ENCODE data around the gene TFPI. TPM values are rescaled to one million over a fixed set of nuclear protein-coding genes. Genes with fewer than 3 reads are reported as not detected.

Gene TFPI
- total and polyA plus RNA-seq, 2 donors (not counting 1 experiment from before 2014, with no cell fraction given) = not detected

- no peaks in the 10 kb centered on the region for H3K4me1 Mint-ChIP-seq
- H3K27ac ChIP-seq (ENCODE audit: low read length in 2 of 2) = no peak overlapping the region
- CTCF ChIA-PET = no interaction called here
- H3K9me3 Mint-ChIP-seq (ENCODE audit: insufficient read depth) = no peaks in the 10 kb centered on the region
- no peak overlapping the region for H3K27ac Mint-ChIP-seq
- DNase-seq (no peak), ATAC-seq (ENCODE audit: low read depth) (no peak)
- TF ChIP-seq CTCF (IDR thresholded peaks at IDR 0.05) (no peak), EZH2 (IDR thresholded peaks at IDR 0.05; ENCODE audit: borderline replicate concordance, insufficient read depth, low read depth, low read length, poor library complexity, severe bottlenecking) (no peak)
- no peaks in the 10 kb centered on the region for H4K20me1 ChIP-seq (ENCODE audit: control insufficient read depth, insufficient read depth, low read length, poor library complexity, severe bottlenecking)
- no peaks in the 10 kb centered on the region for H3K27me3 Mint-ChIP-seq
- H3K4me2 ChIP-seq (replicated peaks; ENCODE audit: low read depth, low read length, poor library complexity, severe bottlenecking) = no peak overlapping the region
- H3K4me3 Mint-ChIP-seq = no peak overlapping the region
- 100% methylated on average over 3 of the region's 3 CpGs for WGBS (ENCODE audit: insufficient coverage)
- no peaks in the 10 kb centered on the region for H3K9me3 ChIP-seq (ENCODE audit: control extremely low read depth in 1 of 3, control insufficient read depth in 2 of 3, insufficient read depth in 1 of 3, low read length in 2 of 3)
- H3K27me3 ChIP-seq (replicated peaks in 1 of 4; ENCODE audit: control extremely low read depth in 1 of 4, control insufficient read depth in 3 of 4, insufficient read depth in 4 of 4, low read length in 3 of 4) = no peaks in the 10 kb centered on the region
- H3K79me2 ChIP-seq (ENCODE audit: control insufficient read depth, insufficient read depth, low read length) = no peaks in the 10 kb centered on the region
- POLR2A ChIA-PET = no interaction called here
- H3K4me3 ChIP-seq (ENCODE audit: control extremely low read depth in 1 of 5, extremely low read depth in 1 of 5, insufficient read depth in 1 of 5, low read depth in 2 of 5, low read length in 4 of 5) = no peak overlapping the region
- intact Hi-C loops (cut with micrococcal nuclease) = no loop called here
- H2AFZ ChIP-seq (ENCODE audit: insufficient read depth, low read depth, low read length, poor library complexity, severe bottlenecking) = no peak overlapping the region
- no peak overlapping the region for H3K9ac ChIP-seq (ENCODE audit: low read length)
- no peaks in the 10 kb centered on the region for H3K36me3 ChIP-seq (replicated peaks in 1 of 2; ENCODE audit: control extremely low read depth in 1 of 2, control insufficient read depth in 1 of 2, extremely low read depth in 1 of 2, insufficient read depth in 2 of 2, low read length in 1 of 2)
- no peaks in the 10 kb centered on the region for H3K4me1 ChIP-seq (ENCODE audit: control insufficient read depth in 2 of 2, insufficient read depth in 2 of 2, low read length in 2 of 2)
These were observed 132.7 kb downstream of the TFPI start for GRCh38 chr2:187421519-187421918.

- TF ChIP-seq EZH2 (IDR thresholded peaks at IDR 0.05; ENCODE audit: borderline replicate concordance, insufficient read depth, low read depth, low read length, poor library complexity, severe bottlenecking) (no peak), CTCF (IDR thresholded peaks at IDR 0.05) (no peak)
- Histone ChIP-seq H3K79me2 (ENCODE audit: control insufficient read depth, insufficient read depth, low read length) (no peaks in the 10 kb centered on the region), H4K20me1 (ENCODE audit: control insufficient read depth, insufficient read depth, low read length, poor library complexity, severe bottlenecking) (no peaks in the 10 kb centered on the region), H3K4me3 (ENCODE audit: control extremely low read depth in 1 of 5, extremely low read depth in 1 of 5, insufficient read depth in 1 of 5, low read depth in 2 of 5, low read length in 4 of 5) (no peak overlapping the region), H3K36me3 (replicated peaks in 1 of 2; ENCODE audit: control extremely low read depth in 1 of 2, control insufficient read depth in 1 of 2, extremely low read depth in 1 of 2, insufficient read depth in 2 of 2, low read length in 1 of 2) (no peaks in the 10 kb centered on the region), H3K9ac (ENCODE audit: low read length) (no peak overlapping the region), H3K4me2 (replicated peaks; ENCODE audit: low read depth, low read length, poor library complexity, severe bottlenecking) (no peak overlapping the region), H3K9me3 (ENCODE audit: control extremely low read depth in 1 of 3, control insufficient read depth in 2 of 3, insufficient read depth in 1 of 3, low read length in 2 of 3) (no peaks in the 10 kb centered on the region), H3K27ac (ENCODE audit: low read length in 2 of 2) (no peak overlapping the region), H3K4me1 (ENCODE audit: control insufficient read depth in 2 of 2, insufficient read depth in 2 of 2, low read length in 2 of 2) (no peaks in the 10 kb centered on the region), H2AFZ (ENCODE audit: insufficient read depth, low read depth, low read length, poor library complexity, severe bottlenecking) (no peak overlapping the region), H3K27me3 (replicated peaks in 1 of 4; ENCODE audit: control extremely low read depth in 1 of 4, control insufficient read depth in 3 of 4, insufficient read depth in 4 of 4, low read length in 3 of 4) (no peaks in the 10 kb centered on the region)
- intact Hi-C loops (cut with micrococcal nuclease) = no loop called here
- DNase-seq = no peak
- no CpG with 5 or more reads among the region's 1 CpG for WGBS (ENCODE audit: insufficient coverage)
- H3K9me3 Mint-ChIP-seq (ENCODE audit: insufficient read depth) = no peaks in the 10 kb centered on the region
- H3K27ac Mint-ChIP-seq = no peak overlapping the region
- POLR2A ChIA-PET = no interaction called here
- CTCF ChIA-PET = no interaction called here
- no peaks in the 10 kb centered on the region for H3K4me1 Mint-ChIP-seq
- H3K4me3 Mint-ChIP-seq = no peak overlapping the region
- ATAC-seq (ENCODE audit: low read depth) = no peak
- H3K27me3 Mint-ChIP-seq = no peaks in the 10 kb centered on the region
These were observed 134.4 kb downstream of the TFPI start for GRCh38 chr2:187419808-187420207.
